Measurements from ENCODE around the gene FLYWCH2. TPM values are rescaled to one million over a fixed set of nuclear protein-coding genes. Genes with fewer than 3 reads are reported as not detected.

The FLYWCH2 gene
- total RNA-seq, 1 donor from 2014 or later = 36.5 TPM

GRCh38 chr16:2919511-2920255 lies 36.7 kb downstream of the FLYWCH2 start:
- Histone ChIP-seq H3K4me1 (ENCODE audit: insufficient read depth, low read length) (peaks cover 7% of the 10 kb centered on the region), H2AFZ (ENCODE audit: low read depth, low read length) (no peak overlapping the region), H3K79me2 (ENCODE audit: insufficient read depth, low read length) (peaks cover 13% of the 10 kb centered on the region), H3K36me3 (ENCODE audit: insufficient read depth, low read length) (peaks cover 9% of the 10 kb centered on the region), H3K4me3 (ENCODE audit: insufficient read depth, low read depth, low read length) (no peak overlapping the region), H4K20me1 (ENCODE audit: insufficient read depth, low read length) (peaks cover 25% of the 10 kb centered on the region), H3K27ac (ENCODE audit: low read depth, low read length) (no peak overlapping the region), H3K9ac (ENCODE audit: low read length) (no peak overlapping the region), H3K27me3 (ENCODE audit: insufficient read depth, low read length) (no peaks in the 10 kb centered on the region), H3K4me2 (ENCODE audit: low read length) (no peak overlapping the region), H3K9me3 (ENCODE audit: insufficient read depth, low read depth, low read length) (no peaks in the 10 kb centered on the region)
- no peak overlapping the region for H3K4me3 Mint-ChIP-seq (ENCODE audit: unreplicated experiment)
- H3K27ac Mint-ChIP-seq (ENCODE audit: unreplicated experiment) = peak overlapping the region; percentile 30
- DNase-seq (ENCODE audit: low read depth) (peak; percentile 34), FAIRE-seq (no peak)
- no peaks in the 10 kb centered on the region for H3K27me3 Mint-ChIP-seq (ENCODE audit: low read depth, unreplicated experiment)
- H3K4me1 Mint-ChIP-seq (ENCODE audit: low read depth, unreplicated experiment) = peaks cover 11% of the 10 kb centered on the region
- no peaks in the 10 kb centered on the region for H3K9me3 Mint-ChIP-seq (ENCODE audit: unreplicated experiment)
- H3K36me3 Mint-ChIP-seq (ENCODE audit: low read depth, unreplicated experiment) = peaks cover 10% of the 10 kb centered on the region
- TF ChIP-seq CTCF (IDR thresholded peaks at IDR 0.05; ENCODE audit: insufficient read depth, low read depth, low read length) (peak; percentile 95), EZH2 (IDR thresholded peaks at IDR 0.05; ENCODE audit: insufficient read depth, low read length) (no peak)

GRCh38 chr16:2923481-2923880 lies 40.5 kb downstream of the FLYWCH2 start:
- Mint-ChIP-seq H3K4me1 (ENCODE audit: low read depth, unreplicated experiment) (no peaks in the 10 kb centered on the region), H3K9me3 (ENCODE audit: unreplicated experiment) (peaks cover 11% of the 10 kb centered on the region), H3K27ac (ENCODE audit: unreplicated experiment) (no peak overlapping the region), H3K36me3 (ENCODE audit: low read depth, unreplicated experiment) (peaks cover 22% of the 10 kb centered on the region), H3K4me3 (ENCODE audit: unreplicated experiment) (no peak overlapping the region), H3K27me3 (ENCODE audit: low read depth, unreplicated experiment) (no peaks in the 10 kb centered on the region)
- Histone ChIP-seq H3K79me2 (ENCODE audit: insufficient read depth, low read length) (peaks cover 17% of the 10 kb centered on the region), H2AFZ (ENCODE audit: low read depth, low read length) (no peak overlapping the region), H3K4me2 (ENCODE audit: low read length) (no peak overlapping the region), H4K20me1 (ENCODE audit: insufficient read depth, low read length) (peaks cover 41% of the 10 kb centered on the region), H3K27me3 (ENCODE audit: insufficient read depth, low read length) (no peaks in the 10 kb centered on the region), H3K4me3 (ENCODE audit: insufficient read depth, low read depth, low read length) (no peak overlapping the region), H3K9ac (ENCODE audit: low read length) (no peak overlapping the region), H3K36me3 (ENCODE audit: insufficient read depth, low read length) (peaks cover 9% of the 10 kb centered on the region), H3K9me3 (ENCODE audit: insufficient read depth, low read depth, low read length) (no peaks in the 10 kb centered on the region), H3K4me1 (ENCODE audit: insufficient read depth, low read length) (peaks cover 6% of the 10 kb centered on the region), H3K27ac (ENCODE audit: low read depth, low read length) (no peak overlapping the region)
- TF ChIP-seq CTCF (IDR thresholded peaks at IDR 0.05; ENCODE audit: insufficient read depth, low read depth, low read length) (no peak), EZH2 (IDR thresholded peaks at IDR 0.05; ENCODE audit: insufficient read depth, low read length) (no peak)
- FAIRE-seq = no peak
- no peak for DNase-seq (ENCODE audit: low read depth)
